K562 (cell line): ENCODE data around the gene KCNT1. TPM values are rescaled to one million over a fixed set of nuclear protein-coding genes. Genes with fewer than 3 reads are reported as not detected.

ENCODE experiments used
- ATAC-seq: fragments of 200-7000 bp; cut with Tn5 transposase; 3 replicates; pipeline ENCODE4 v1.9.1; 2020; ENCODE audit warnings: moderate library complexity
- BruUV-seq: library from RNA; stranded (reverse); fragments of 400-500 nt; replicated peaks from 2 replicates; lab custom pipeline; 2021; lab: Mats Ljungman, UMichigan
- CTCF ChIA-PET: fragments of 300-600 bp; formaldehyde crosslinking; extraction: SDS; loops from one replicate; lab custom pipeline; 2021; ENCODE audit warnings: low intra/inter-chr PET ratio; lab: Yijun Ruan, JAX
- POLR2A ChIA-PET: fragments of 300-600, 350-650 bp; sonication (Branson Sonifier 250); formaldehyde crosslinking; extraction: SDS; loops from one replicate; lab custom pipeline; 2021; ENCODE audit warnings: antibody characterized with exemption, inconsistent platforms; lab: Yijun Ruan, JAX
- DNase-seq, 4 experiments: peaks; one replicate each; pipeline versions ENCODE4 v3.0.0 to v3.0.0-alpha.2; 2011 to 2018; ENCODE audit warnings: low spot score in 3 of 4, mixed read lengths in 3 of 4; ENCODE audit errors: extremely low read depth in 1 of 4
- FAIRE-seq: peaks from 2 replicates; lab custom pipeline; 2011; peaks lifted over from hg19 to GRCh38; lab: Jason Lieb, UNC
- H2AFZ ChIP-seq: 2 replicates; pipeline ENCODE4 v1.6.0; 2011; ENCODE audit warnings: low read depth, low read length, control low read depth, inconsistent platforms
- H3K27ac ChIP-seq: fragments of 200-600 bp; 3 replicates; pipeline ENCODE4 v1.8.0; 2011; ENCODE audit warnings: low read depth, mild to moderate bottlenecking, control low read depth, inconsistent platforms, low read length, moderate library complexity, mixed read lengths; ENCODE audit errors: extremely low read depth
- H3K27me3 ChIP-seq, 2 experiments: fragments of 300-600 bp in 1 of 2; 2 replicates in 1 of 2; 3 replicates in 1 of 2; pipeline versions ENCODE4 v1.6.0 to v1.8.0; 2011; ENCODE audit warnings: inconsistent platforms in 2 of 2, low read length in 2 of 2, mild to moderate bottlenecking in 1 of 2, mixed read lengths in 1 of 2, moderate library complexity in 1 of 2; ENCODE audit not compliant: control insufficient read depth in 2 of 2, insufficient read depth in 2 of 2
- H3K36me3 ChIP-seq: fragments of 300-600 bp; 3 replicates; pipeline ENCODE4 v1.8.0; 2011; ENCODE audit warnings: mild to moderate bottlenecking, low read length, inconsistent platforms; ENCODE audit not compliant: control insufficient read depth, insufficient read depth
- H3K4me1 ChIP-seq, 2 experiments: fragments of 200-600 bp in 1 of 2; replicated peaks in 1 of 2; 2 replicates in 1 of 2; 3 replicates in 1 of 2; pipeline versions ENCODE4 v1.5.1 to v1.8.0; 2011; ENCODE audit warnings: inconsistent platforms in 2 of 2, low read length in 2 of 2, mild to moderate bottlenecking in 1 of 2, mixed read lengths in 1 of 2, moderate library complexity in 1 of 2; ENCODE audit not compliant: control insufficient read depth in 2 of 2, insufficient read depth in 2 of 2
- H3K4me2 ChIP-seq: 2 replicates; pipeline ENCODE4 v1.6.1; 2011; ENCODE audit warnings: low read length, control low read depth, inconsistent platforms, mixed read lengths; ENCODE audit not compliant: insufficient read depth
- H3K4me3 ChIP-seq: fragments of 200-600 bp; sonication (generic), shearing (Covaris generic); 2 replicates; pipeline ENCODE4 v1.5.1; 2016; ENCODE audit warnings: control low read depth, inconsistent platforms
- H3K79me2 ChIP-seq: fragments of 200-600 bp; 3 replicates; pipeline ENCODE4 v1.8.0; 2011; ENCODE audit warnings: low read length, inconsistent platforms; ENCODE audit not compliant: control insufficient read depth, insufficient read depth
- H3K9ac ChIP-seq, 2 experiments: 2 replicates each; pipeline versions ENCODE4 v1.6.0 to v1.6.1; 2011; ENCODE audit warnings: low read depth in 2 of 2, low read length in 2 of 2, control low read depth in 1 of 2, inconsistent platforms in 1 of 2, mild to moderate bottlenecking in 1 of 2, mixed read lengths in 1 of 2; ENCODE audit not compliant: insufficient read depth in 1 of 2
- H3K9me1 ChIP-seq: one replicate; pipeline ENCODE4 v1.6.0; 2011; ENCODE audit warnings: inconsistent platforms, mild to moderate bottlenecking, low read length, moderate library complexity; ENCODE audit not compliant: control insufficient read depth, insufficient read depth
- H3K9me3 ChIP-seq: replicated peaks from 2 replicates; pipeline ENCODE4 v1.5.1; 2011; ENCODE audit warnings: low read depth, low read length, inconsistent platforms; ENCODE audit not compliant: control insufficient read depth, insufficient read depth
- H4K20me1 ChIP-seq: replicated peaks from 2 replicates; pipeline ENCODE4 v1.6.1; 2011; ENCODE audit warnings: low read length, inconsistent platforms, mixed read lengths; ENCODE audit not compliant: control insufficient read depth, insufficient read depth
- CREBBP ChIP-seq: IDR thresholded peaks from one replicate; pipeline ENCODE4 v1.6.1; 2012; ENCODE audit warnings: low read depth, mild to moderate bottlenecking, control low read depth, inconsistent platforms, low read length
- GABPB1 ChIP-seq: sonication (generic); formaldehyde crosslinking; IDR thresholded peaks from 2 replicates; pipeline ENCODE4 v1.8.0; 2022; ENCODE audit warnings: mild to moderate bottlenecking, missing genetic modification reagents
- HLTF ChIP-seq: fragments of 450-650 bp; IDR thresholded peaks from 2 replicates; pipeline ENCODE4 v1.6.1; 2016
- ZNF551 ChIP-seq: fragments of 250-450 bp; sonication (Bioruptor Pico); IDR thresholded peaks from 2 replicates; pipeline ENCODE4 v1.5.0; 2021; ENCODE audit warnings: mild to moderate bottlenecking, moderate library complexity
- WGBS: fragments of 100-300 bp; shearing (Covaris generic); methylation state at CpG from one replicate; pipeline ENCODE4 v1.1.6; 2016; ENCODE audit warnings: low coverage, mixed read lengths; ENCODE audit not compliant: insufficient coverage; ENCODE audit errors: missing lambda C conversion rate; 5-methylcytosine and 5-hydroxymethylcytosine counted together
- in situ Hi-C: fragments of 300-500 bp; cut with MboI; formaldehyde crosslinking; loops from 4 replicates; pipeline ENCODE4 v1.15.0; 2018; ENCODE audit warnings: inconsistent platforms, mixed read lengths
- intact Hi-C: fragments of 100-400 bp; cut with micrococcal nuclease; formaldehyde crosslinking; loops from 2 replicates; pipeline ENCODE4 v1.14.2; 2022
- polyA plus RNA-seq, 8 experiments: library from polyadenylated mRNA; depleted of rRNA in 4 of 8; stranded (reverse) in 5 of 8; unstranded in 3 of 8; fragments of >200 nt; fragmentation: Nextera tagmentation in 2 of 8; fragmentation: Illumina TruSeq in 1 of 8; extraction: Ambion mirVana in 2 of 8; extraction: Trizol in 1 of 8; gene quantifications; 2 replicates each; pipeline versions ENCODE4 v1.2.1 to v1.2.3, GENCODE V29; 2011 to 2014; ENCODE audit warnings: inconsistent platforms in 1 of 8, missing spikeins in 1 of 8
- total RNA-seq, 7 experiments: library from RNA; depleted of rRNA in 6 of 7; stranded (reverse); fragments of >200 nt in 6 of 7; fragmentation: Illumina TruSeq in 2 of 7; extraction: Trizol in 2 of 7; gene quantifications; 2 replicates each; pipeline versions ENCODE4 v1.2.1 to v1.2.3, GENCODE V29; 2011 to 2021; ENCODE audit warnings: low replicate concordance in 1 of 7
- TF ChIP-seq, protein P1 (sequence below): sonication (generic); formaldehyde crosslinking; IDR thresholded peaks from 2 replicates; pipeline ENCODE4 v1.9.0; 2022; ENCODE audit warnings: mild to moderate bottlenecking, missing genetic modification reagents

KCNT1 gene
- total and polyA plus RNA-seq, 9 of the 15 experiments (the other 6 are each of a cell fraction or from before 2014, with no cell fraction given) = 0.05 TPM; not detected in 8

- ChIA-PET POLR2A (no interaction called here), CTCF (interaction anchor here (0.5 kb wide), 1 partner anchor 10 kb away, joined by 3 read pairs; no protein-coding TSS in a partner anchor)
- no TSS peak for BruUV-seq
- FAIRE-seq = no peak
- H3K4me3 ChIP-seq = no peak overlapping the region
- H4K20me1 ChIP-seq = no peaks in the 10 kb centered on the region; the same call in 1 of the 2 replicates
- in situ Hi-C loops = no loop called here
- ATAC-seq = no peak
- DNase-seq = no peak
- TF ChIP-seq CREBBP = no peak
- TF ChIP-seq GABPB1 (CRISPR knock-in tag) = no peak
- TF ChIP-seq, protein P1, sequence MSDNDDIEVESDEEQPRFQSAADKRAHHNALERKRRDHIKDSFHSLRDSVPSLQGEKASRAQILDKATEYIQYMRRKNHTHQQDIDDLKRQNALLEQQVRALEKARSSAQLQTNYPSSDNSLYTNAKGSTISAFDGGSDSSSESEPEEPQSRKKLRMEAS (CRISPR knock-in tag) = peak; percentile 52; the same call in 1 of the 2 replicates
- TF ChIP-seq ZNF551 (CRISPR knock-in tag) = no peak
- no peak for TF ChIP-seq HLTF
- no peaks in the 10 kb centered on the region for H3K79me2 ChIP-seq
- H3K36me3 ChIP-seq = no peaks in the 10 kb centered on the region
- intact Hi-C loops = no loop called here
- peaks cover 0 to 35% of the 10 kb centered on the region in 2 experiments; a peak in 2 of 5 replicates for H3K4me1 ChIP-seq
- H3K27ac ChIP-seq = no peak overlapping the region
- no peak overlapping the region for H3K9ac ChIP-seq
- WGBS = 46% methylated on average over 29 of the region's 43 CpGs
- peaks cover 5 to 46% of the 10 kb centered on the region in 2 experiments; a peak in 4 of 5 replicates for H3K27me3 ChIP-seq
- no peaks in the 10 kb centered on the region for H3K9me1 ChIP-seq
- H2AFZ ChIP-seq = no peak overlapping the region
- peaks cover 3% of the 10 kb centered on the region; the same call in 1 of the 2 replicates for H3K9me3 ChIP-seq
- H3K4me2 ChIP-seq = no peak overlapping the region
These were observed 66.7 kb downstream of the KCNT1 start for GRCh38 chr9:135768516-135769218.
